GM23248 (cell line): ENCODE results near the gene ACP6.
"Not testable (repeated sequence)": the region's sequence is repeated elsewhere in the genome, so short reads cannot be mapped to it uniquely, and the experiment has no call there.

ENCODE experiments used
- EZH2 ChIP-seq: fragments of 200-600 bp; sonication (generic); IDR thresholded peaks from 2 replicates; pipeline ENCODE4 v1.6.1; 2018; ENCODE audit warnings: antibody characterized with exemption, mild to moderate bottlenecking; ENCODE audit not compliant: insufficient read depth, poor library complexity, severe bottlenecking
- EZH2phosphoT487 ChIP-seq: fragments of 200-600 bp; sonication (generic); IDR thresholded peaks from 2 replicates; pipeline ENCODE4 v1.6.1; 2018; ENCODE audit warnings: antibody characterized with exemption, moderate library complexity, mild to moderate bottlenecking, low read depth; ENCODE audit not compliant: insufficient read depth

DNA sequence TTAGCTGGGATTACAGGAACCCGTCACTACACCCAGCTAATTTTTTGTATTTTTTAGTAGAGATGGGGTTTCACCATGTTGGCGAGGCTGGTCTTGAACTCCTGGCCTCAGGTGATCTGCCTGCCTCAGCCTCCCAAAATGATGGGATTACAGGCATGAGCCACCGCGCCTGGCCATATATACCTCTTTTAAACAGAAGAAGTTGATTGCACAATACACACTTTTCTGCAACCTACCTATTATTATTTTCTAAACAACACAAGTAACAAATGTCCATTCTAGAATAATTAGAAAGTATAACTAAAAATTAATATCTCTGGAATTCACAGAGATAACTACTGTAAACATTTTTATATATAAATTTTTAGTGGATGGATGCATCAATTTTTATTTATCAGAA is 55.4 kb downstream of the ACP6 start:
- not testable (repeated sequence) for TF ChIP-seq EZH2phosphoT487, EZH2
